Stimulated activated naive CD8-positive, alpha-beta T cell treated with anti-CD3 and anti-CD28 coated beads, Interleukin-15, amount 100 ng/mL, for 72 hours (primary cell): ENCODE data around the gene MLPH.

ENCODE experiments used
- ATAC-seq: fragments of 150-1000 bp; cut with Tn5 transposase; 2 replicates; pipeline ENCODE4 v1.10.0; 2021; ENCODE audit warnings: mild to moderate bottlenecking, moderate library complexity
- DNase-seq, 2 donors: peaks; one replicate each; pipeline ENCODE4 v3.0.0; 2021 to 2022
- H3K27ac Mint-ChIP-seq, 2 donors: one replicate each; pipeline ENCODE4 v1.8.0; 2022; ENCODE audit warnings: mild to moderate bottlenecking in 2 of 2, mixed read lengths in 2 of 2, moderate library complexity in 2 of 2
- H3K27me3 Mint-ChIP-seq: one replicate; pipeline ENCODE4 v1.8.0; 2022; ENCODE audit warnings: mixed read lengths
- H3K4me1 Mint-ChIP-seq: one replicate; pipeline ENCODE4 v1.8.0; 2022; ENCODE audit warnings: mild to moderate bottlenecking, mixed read lengths
- H3K4me3 Mint-ChIP-seq, 2 donors: one replicate each; pipeline ENCODE4 v1.8.0; 2022; ENCODE audit warnings: mild to moderate bottlenecking in 2 of 2, mixed read lengths in 2 of 2, moderate library complexity in 1 of 2
- H3K9me3 Mint-ChIP-seq, 2 donors: one replicate each; pipeline ENCODE4 v1.8.0; 2022; ENCODE audit warnings: mixed read lengths in 2 of 2

The MLPH gene

DNA sequence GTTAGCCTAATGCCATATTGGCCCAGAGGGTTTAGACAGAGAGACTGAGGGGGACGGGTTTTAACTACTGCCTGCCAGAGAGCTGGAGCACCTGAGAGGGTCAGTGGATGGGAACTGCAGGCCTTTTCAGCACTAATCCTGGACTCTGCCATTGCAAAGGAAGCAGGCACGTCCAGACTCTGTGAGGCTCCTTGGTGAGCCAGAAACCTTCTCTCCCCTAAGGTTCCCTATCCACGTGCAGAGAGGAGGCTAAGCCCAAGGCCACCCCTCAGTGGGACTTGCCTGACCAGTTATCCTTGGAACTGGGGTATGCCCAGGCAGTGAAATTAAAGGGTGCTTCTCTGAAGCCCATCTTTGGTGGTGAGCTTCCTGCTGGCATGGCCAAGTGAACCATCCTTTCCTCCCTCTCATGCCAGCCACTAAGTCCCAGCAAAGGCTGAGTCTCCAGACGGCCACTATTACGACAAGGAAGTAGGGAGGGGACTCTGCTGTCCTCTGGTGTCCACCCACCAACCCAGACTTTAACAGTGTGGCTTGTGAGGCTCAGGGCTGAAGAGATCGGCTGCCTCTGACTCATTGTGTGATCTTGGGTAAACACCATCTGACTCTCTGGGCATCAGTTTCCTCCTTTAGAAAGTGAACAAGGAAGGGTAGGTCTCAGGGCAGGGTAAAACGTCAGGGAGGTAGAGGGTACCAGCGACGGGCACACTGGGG is 3.9 kb upstream of the MLPH start:
- Mint-ChIP-seq H3K9me3 (no peaks in the 10 kb centered on the region), H3K27me3 (peaks cover 72% of the 10 kb centered on the region), H3K4me1 (peaks cover 9% of the 10 kb centered on the region), H3K27ac (no peak overlapping the region), H3K4me3 (no peak overlapping the region)
- no peak for DNase-seq
- no peak for ATAC-seq

DNA sequence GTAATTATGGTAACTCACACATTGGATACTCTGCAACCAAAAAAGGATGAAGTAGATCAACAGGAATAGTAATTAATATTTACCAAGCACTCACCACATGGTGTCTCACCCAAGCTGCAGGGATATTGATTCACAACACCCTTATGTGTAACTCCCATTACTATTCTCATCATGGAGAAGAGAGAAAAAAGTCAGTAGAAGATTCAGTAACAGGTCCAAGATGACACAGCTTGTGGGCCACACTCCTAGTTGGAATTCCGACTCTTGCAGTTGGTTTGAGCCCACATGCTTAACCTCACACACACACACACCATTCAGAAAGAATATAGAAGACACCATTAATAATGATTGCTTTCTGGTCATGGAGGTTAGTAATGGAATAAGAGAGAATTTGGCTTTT is 1.7 kb upstream of the MLPH start:
- Mint-ChIP-seq H3K4me3 (no peak overlapping the region), H3K27ac (no peak overlapping the region), H3K4me1 (peaks cover 9% of the 10 kb centered on the region), H3K9me3 (no peaks in the 10 kb centered on the region), H3K27me3 (peaks cover 93% of the 10 kb centered on the region)
- ATAC-seq (no peak), DNase-seq (no peak)

DNA sequence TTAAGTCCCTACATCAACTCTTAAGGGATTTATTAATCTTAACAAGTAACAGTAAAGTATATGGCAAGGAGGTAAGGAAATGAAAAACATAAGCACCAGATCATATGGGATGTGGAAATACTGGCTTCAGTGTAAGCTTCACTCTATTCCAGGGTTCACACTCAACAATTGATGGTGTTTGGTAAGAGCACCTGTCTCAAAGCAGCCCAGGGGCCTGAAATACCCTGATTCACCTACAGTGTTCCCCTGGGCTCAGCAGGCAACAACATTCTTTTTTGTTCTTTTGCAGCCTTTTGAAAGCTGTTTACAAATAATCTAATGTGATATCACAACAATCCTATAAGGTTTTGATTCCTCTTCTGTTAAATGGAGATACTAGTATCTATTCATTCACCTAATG is 1.2 kb upstream of the MLPH start:
- H3K27ac Mint-ChIP-seq, result no peak overlapping the region
- DNase-seq, result no peak
- no peak overlapping the region for H3K4me3 Mint-ChIP-seq
- H3K4me1 Mint-ChIP-seq, result peaks cover 9% of the 10 kb centered on the region
- no peaks in the 10 kb centered on the region for H3K9me3 Mint-ChIP-seq
- H3K27me3 Mint-ChIP-seq, result peaks cover 93% of the 10 kb centered on the region
- no peak for ATAC-seq

DNA sequence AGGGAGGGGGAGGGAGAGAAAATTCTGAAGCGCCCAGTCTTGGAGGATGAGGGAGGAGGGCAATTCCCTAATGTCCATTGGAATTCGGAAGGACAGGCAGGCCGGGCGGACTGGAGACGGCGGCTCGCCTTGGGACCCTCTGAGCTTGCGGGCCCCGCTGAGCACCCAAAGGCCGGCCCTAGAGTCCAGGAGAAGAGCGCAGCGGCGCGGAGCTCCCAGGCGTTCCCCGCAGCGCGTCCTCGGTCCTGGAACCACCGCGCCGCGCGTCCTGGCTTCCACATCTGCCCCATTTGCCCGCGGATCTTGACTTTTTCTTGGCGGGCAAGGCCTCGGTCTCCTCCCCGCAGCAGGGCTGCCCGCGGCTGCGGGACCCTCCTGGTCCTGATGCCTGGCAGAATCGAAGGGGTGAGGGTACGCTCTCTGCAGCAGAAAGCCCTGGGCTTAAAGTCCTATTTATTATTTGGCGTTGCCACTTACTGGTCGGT is 675 bp upstream of the MLPH start:
- DNase-seq (no peak), ATAC-seq (no peak)
- Mint-ChIP-seq H3K9me3 (peaks cover 2 to 4% of the 10 kb centered on the region in 2 donors), H3K4me1 (peaks cover 9% of the 10 kb centered on the region), H3K4me3 (no peak overlapping the region), H3K27ac (no peak overlapping the region), H3K27me3 (peaks cover 88% of the 10 kb centered on the region)

DNA sequence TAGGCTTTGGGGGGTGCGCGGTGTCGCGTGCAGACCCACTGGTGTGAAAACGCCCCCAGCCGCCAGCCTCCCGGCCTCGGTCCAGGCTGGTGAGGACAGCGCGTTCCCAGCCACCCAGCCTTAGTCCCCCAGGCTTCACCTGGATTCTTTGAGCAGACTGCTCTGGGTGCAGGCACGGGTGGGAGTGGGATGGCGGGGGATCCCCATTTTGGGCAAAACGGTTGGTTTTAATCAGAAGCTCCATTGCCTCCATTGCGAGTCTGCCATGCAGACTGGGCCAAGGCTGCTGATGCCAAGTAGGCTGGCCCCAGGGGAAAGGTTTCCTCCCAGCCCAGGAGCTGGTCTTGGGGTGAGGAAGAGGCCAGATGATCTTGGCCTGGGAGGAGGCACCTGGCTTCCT is 445 bp downstream of the MLPH start:
- ATAC-seq, result no peak
- no peak for DNase-seq
- no peak overlapping the region for H3K4me3 Mint-ChIP-seq
- peaks cover 10 to 14% of the 10 kb centered on the region in 2 donors for H3K9me3 Mint-ChIP-seq
- H3K27me3 Mint-ChIP-seq, result peaks cover 77% of the 10 kb centered on the region
- H3K27ac Mint-ChIP-seq, result no peak overlapping the region
- H3K4me1 Mint-ChIP-seq, result peaks cover 5% of the 10 kb centered on the region

DNA sequence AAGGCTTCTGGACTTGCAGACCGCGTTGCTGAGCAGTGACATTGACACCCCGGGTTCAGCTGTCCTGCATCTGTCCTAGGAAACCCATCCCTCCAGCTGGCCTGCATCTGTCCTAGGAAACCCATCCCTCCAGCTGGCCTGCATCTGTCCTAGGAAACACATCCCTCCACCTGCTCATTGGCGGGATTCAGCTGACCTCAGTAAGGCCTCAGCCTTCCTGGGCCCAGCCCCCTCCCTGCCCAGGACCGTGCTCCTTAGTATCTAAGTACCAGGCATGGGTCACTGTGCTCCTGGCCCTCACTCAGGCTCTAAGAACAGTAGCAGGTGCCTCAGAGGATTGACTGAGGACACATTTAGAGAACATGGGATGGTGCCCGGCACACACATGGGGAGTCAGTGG is 1.2 kb downstream of the MLPH start:
- DNase-seq (no peak), ATAC-seq (no peak)
- H3K4me1 Mint-ChIP-seq, result peaks cover 5% of the 10 kb centered on the region
- H3K27ac Mint-ChIP-seq, result no peak overlapping the region
- peaks cover 78% of the 10 kb centered on the region for H3K27me3 Mint-ChIP-seq
- H3K4me3 Mint-ChIP-seq, result no peak overlapping the region
- peaks cover 14 to 22% of the 10 kb centered on the region in 2 donors for H3K9me3 Mint-ChIP-seq

DNA sequence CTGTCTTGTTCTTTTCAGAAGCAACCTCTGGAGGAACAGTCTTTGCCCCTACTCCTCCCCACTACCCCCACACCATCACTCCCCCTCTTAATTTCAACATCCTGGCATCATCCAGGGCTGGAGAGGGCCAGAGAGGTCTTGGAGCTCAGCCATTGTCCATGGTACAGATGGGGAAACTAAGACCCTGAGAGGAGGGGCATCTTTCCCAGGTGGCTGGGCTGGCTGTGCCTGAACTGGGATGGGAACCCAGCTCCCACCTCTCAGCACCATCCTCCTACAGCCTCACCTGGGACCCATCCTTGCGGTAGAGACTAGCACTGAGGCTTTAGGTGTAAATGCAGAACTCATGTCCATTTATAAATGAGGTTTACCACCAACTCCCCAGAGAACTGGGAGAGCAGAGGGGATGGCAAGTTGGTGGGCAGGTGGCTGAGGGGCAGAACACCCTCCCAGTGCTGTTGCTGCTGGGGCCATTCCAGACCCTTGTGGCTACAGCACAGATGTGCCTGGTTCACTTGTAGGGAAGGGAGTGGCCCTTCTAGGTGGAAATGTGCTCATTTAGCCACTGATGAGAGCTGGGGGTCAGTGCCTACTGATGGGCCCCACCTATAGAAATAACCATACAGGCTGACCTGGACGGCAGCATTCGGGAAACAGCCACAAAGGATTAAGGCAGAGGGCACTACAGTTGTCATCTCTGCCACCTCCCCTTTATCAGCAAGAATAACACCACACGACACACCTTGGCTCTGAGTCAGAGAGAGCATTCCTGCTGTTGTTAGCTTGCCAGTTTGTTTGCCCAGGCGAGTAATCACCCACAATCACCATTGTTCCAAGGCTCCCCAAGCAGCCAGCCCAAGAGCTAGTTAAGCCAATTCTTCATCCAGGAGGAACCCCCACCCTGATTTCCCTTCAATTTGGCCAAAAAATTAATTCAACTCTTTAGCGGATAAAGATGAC is 2.1 kb downstream of the MLPH start:
- Mint-ChIP-seq H3K27ac (no peak overlapping the region), H3K4me1 (peaks cover 5% of the 10 kb centered on the region), H3K9me3 (peaks cover 14 to 23% of the 10 kb centered on the region in 2 donors), H3K4me3 (no peak overlapping the region), H3K27me3 (peaks cover 76% of the 10 kb centered on the region)
- ATAC-seq (no peak), DNase-seq (no peak)

DNA sequence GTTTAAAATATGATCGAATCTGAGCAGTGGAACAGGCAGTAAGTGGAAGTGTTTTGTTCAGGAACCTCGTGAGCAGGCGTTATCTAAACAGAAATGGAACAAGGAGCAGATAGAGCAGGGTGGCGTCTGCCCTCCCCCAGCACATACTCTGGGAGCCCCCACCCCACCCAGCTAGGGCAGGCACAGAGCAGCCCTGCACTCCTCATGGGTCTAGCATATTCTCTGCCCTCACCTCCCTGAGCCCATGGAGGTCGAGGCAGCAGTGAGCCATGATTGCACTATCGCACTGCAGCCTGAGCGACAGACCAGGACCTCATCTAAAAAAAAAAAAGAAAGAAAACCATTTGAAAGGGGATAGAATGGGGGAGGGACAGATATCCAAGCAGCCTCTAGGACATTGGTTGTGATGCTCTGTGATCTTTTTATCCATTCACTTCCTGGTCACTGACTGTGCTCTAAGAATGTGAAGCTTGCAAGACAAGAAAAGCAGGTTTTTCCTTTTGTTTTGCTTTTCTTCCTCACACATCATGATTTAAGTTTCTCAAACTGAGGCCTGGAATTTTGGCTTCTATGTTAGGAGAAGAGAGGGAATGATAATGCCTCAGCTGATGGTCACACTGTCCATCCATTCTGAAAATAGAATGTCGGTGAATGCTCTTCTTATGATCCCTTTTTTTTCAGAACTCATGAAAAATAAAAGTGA is 3.1 kb downstream of the MLPH start:
- Mint-ChIP-seq H3K4me3 (no peak overlapping the region), H3K9me3 (peaks cover 14 to 23% of the 10 kb centered on the region in 2 donors), H3K4me1 (peaks cover 5% of the 10 kb centered on the region), H3K27ac (no peak overlapping the region), H3K27me3 (peaks cover 75% of the 10 kb centered on the region)
- DNase-seq, result no peak
- ATAC-seq, result no peak

DNA sequence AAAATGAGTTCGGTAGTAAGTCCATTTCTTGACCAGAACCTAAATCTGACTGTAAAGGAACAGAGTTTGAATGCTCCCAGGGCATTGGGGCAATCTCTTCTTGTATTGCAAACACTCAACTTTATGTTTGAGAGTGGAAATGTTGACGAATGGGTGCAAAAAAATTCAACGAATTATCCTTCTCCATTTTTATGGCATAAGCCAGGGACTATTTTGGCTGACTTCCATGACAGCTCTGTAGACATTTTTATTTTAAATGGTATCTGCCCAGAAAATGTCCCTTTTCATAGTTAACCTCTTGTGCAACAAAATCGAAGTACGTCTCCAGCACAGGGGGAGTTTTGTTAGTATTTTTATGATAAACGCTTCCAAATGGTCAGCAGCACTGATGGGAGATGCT is 3.7 kb downstream of the MLPH start:
- Mint-ChIP-seq H3K4me3 (no peak overlapping the region), H3K27ac (no peak overlapping the region), H3K4me1 (peaks cover 5% of the 10 kb centered on the region), H3K9me3 (peaks cover 14 to 23% of the 10 kb centered on the region in 2 donors), H3K27me3 (peaks cover 75% of the 10 kb centered on the region)
- no peak for ATAC-seq
- no peak for DNase-seq

DNA sequence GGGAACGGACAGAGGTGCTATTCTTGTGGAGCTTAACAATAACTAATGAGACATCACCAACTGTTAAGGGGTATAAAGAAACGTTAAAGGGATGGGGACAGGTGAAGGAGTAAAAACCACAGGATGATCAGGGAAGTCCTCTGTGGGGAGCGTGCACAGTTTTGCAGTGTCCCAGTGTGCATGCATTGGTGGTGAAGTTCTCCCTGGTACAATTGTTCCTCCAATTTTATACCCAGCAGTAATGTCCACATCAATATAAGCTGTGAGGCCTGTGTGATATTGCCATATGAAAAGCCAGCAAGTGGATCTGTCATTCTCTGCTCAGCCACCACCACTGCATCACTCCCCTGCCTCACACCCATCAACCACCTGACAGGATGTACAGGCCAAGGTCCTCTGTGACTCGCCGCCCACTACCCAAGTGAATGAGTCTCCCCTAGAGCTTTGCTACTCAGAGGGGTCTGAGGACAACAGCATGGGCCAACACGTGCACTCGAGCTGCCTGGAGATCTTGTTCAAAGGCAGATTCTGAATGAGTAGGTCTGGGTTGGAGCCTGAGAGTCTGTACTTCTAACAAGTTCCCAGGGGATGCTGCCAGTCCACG is 4.6 kb downstream of the MLPH start:
- ATAC-seq, result peak; percentile 44

DNA sequence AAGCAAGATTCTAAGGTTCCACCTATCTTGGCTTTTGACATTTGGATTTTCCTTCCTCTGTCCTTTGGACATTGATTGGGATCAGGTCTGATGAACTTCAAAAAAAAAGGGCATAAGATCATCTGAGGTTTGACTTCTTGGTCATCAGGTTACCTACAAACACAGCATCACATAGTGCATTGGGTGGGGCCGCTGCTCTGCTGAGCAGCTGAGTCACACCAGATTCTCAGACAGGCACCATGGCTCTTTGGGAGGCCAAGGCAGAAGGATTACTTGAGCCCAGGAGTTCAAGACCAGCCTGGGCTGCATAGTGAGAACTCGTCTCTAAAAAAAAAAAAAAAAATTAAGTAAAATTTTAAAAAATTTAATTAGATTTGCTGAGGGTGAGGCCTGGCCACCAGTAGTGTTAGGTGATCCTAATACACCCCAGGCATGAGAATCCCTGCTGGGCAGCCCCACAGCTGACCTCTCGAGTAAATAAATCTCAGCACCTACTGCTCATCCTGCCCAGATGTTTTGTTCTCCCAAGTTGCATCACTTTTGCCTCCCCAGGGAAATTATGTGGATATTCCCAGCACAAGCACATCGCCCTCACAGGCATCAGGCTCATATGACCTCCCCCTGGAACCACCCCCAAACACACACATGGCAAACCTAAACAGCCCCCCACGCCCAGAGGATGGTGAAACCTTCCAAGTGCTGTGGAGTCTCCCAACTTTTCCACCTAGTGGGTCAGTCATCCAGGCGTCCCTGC is 5.3 kb downstream of the MLPH start:
- Mint-ChIP-seq H3K4me3 (no peak overlapping the region), H3K27me3 (peaks cover 73% of the 10 kb centered on the region), H3K4me1 (peaks cover 6% of the 10 kb centered on the region), H3K9me3 (peaks cover 14 to 23% of the 10 kb centered on the region in 2 donors), H3K27ac (no peak overlapping the region)
- DNase-seq (no peak), ATAC-seq (no peak)

More for the DNA sequence above, 4.6 kb downstream of the MLPH start:
- H3K27ac Mint-ChIP-seq, result no peak overlapping the region
- no peak overlapping the region for H3K4me3 Mint-ChIP-seq
- DNase-seq, result no peak
- peaks cover 75% of the 10 kb centered on the region for H3K27me3 Mint-ChIP-seq
- H3K9me3 Mint-ChIP-seq, result peaks cover 14 to 23% of the 10 kb centered on the region in 2 donors
- H3K4me1 Mint-ChIP-seq, result peaks cover 5% of the 10 kb centered on the region

DNA sequence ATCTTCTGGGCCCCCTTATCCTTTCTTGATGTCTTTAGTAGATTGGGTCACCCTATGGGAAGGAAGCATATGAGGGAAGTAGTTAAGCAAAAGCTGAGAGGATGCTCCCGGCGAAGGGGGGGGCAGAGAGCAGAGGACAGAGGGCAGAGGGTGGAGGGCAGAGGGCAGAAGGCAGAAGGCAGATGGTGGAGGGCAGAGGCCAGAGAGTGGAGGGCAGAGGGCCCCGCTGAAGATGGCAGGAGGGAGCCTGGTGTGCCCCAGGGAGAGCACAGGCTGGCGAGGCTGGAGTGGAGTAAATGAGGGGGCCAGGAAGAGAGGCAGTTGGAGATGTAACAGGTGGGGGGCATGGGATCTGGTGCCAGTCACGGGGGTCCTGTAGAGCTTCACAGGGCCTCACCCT is 7.0 kb downstream of the MLPH start:
- Mint-ChIP-seq H3K27ac (peak overlapping the region in 1 of 2 donors; percentile 3), H3K4me1 (peaks cover 6% of the 10 kb centered on the region), H3K4me3 (no peak overlapping the region), H3K27me3 (peaks cover 64% of the 10 kb centered on the region), H3K9me3 (peaks cover 14 to 23% of the 10 kb centered on the region in 2 donors)
- ATAC-seq (no peak), DNase-seq (no peak)

DNA sequence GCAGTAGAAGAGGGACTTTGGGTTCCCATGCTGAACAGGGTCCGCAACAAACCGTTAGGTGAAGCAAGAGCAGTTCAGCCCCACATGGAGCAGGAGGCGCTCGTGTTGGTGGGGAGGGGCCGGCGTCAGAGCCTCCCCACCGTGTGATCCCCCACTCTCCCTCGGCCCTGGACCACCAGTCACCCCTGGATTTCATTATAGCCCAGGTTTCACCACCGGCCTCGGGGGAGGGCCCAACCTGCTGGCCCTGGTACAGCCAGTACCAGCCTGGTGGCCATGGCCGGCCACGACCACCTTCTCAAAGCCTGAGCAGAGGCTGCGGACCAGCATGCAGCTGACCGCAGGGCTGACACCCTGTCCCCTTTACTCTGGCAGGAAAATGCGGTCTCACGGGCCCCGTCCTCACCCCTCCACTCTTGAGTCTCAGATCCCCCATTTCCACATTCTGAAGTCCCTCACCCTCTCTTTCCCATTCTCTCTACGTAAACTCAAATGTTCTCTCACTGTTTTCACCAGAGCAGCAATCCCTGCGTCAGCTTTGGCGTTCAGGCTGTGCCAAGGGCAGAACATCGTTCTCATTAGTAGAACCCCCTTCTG is 8.6 kb downstream of the MLPH start:
- Mint-ChIP-seq H3K27me3 (peaks cover 68% of the 10 kb centered on the region), H3K27ac (peak overlapping the region in 1 of 2 donors; percentile 85), H3K4me3 (no peak overlapping the region), H3K9me3 (peaks cover 14 to 23% of the 10 kb centered on the region in 2 donors), H3K4me1 (peaks cover 6% of the 10 kb centered on the region)
- peak; percentile 41 for ATAC-seq
- DNase-seq, result no peak

DNA sequence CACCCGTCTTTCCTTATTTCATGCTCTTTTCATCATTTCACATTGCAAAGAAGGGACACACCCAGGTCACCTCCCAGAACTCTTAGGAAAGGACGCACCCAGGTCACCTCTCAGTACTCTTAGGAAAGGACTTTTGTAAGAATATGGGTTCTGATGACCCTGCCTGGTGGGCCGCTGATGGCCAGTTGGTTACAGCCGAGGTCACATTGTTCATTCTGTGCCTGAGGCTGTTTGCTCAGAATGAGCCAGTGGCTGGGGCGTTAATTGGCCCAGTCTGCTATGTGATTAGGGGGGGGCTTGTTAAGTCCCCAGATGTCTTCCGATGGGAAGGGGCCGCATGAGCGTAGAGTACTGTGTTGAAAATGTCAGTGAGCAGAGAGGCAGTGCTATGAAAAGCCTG is 9.4 kb downstream of the MLPH start:
- Mint-ChIP-seq H3K27ac (no peak overlapping the region), H3K4me1 (peaks cover 12% of the 10 kb centered on the region), H3K27me3 (peaks cover 75% of the 10 kb centered on the region), H3K4me3 (no peak overlapping the region), H3K9me3 (peaks cover 11 to 18% of the 10 kb centered on the region in 2 donors)
- ATAC-seq, result no peak
- DNase-seq, result no peak
